ENCODE data around the gene ST6GALNAC1.

The ST6GALNAC1 gene

GRCh38 chr17:76643553-76644148, at the start of gene ST6GALNAC1:
Gene ST6GALNAC1 (minus strand): TSS chr17:76643757. CDS start chr17:76643638, 119 bp downstream.
- DNase-seq = no peak

- DNase-seq = no peak
These were observed 48.0 kb upstream of the ST6GALNAC1 start for GRCh38 chr17:76691379-76692191.

- no peak for DNase-seq
These were observed 47.2 kb upstream of the ST6GALNAC1 start for GRCh38 chr17:76690596-76691280.

GRCh38 chr17:76689859-76690258, 46.3 kb upstream of the ST6GALNAC1 start:
- DNase-seq = no peak

GRCh38 chr17:76688165-76688622, 44.6 kb upstream of the ST6GALNAC1 start:
- no peak for DNase-seq

- DNase-seq = no peak
These were observed 44.0 kb upstream of the ST6GALNAC1 start for GRCh38 chr17:76687298-76688164.

- DNase-seq = no peak
These were observed 43.2 kb upstream of the ST6GALNAC1 start for GRCh38 chr17:76686538-76687297.

GRCh38 chr17:76685846-76686245, 42.3 kb upstream of the ST6GALNAC1 start:
- no peak for DNase-seq

GRCh38 chr17:76685366-76685765, 41.8 kb upstream of the ST6GALNAC1 start:
- no peak for DNase-seq

- no peak for DNase-seq
These were observed 41.2 kb upstream of the ST6GALNAC1 start for GRCh38 chr17:76684756-76685155.

GRCh38 chr17:76683921-76684745, 40.6 kb upstream of the ST6GALNAC1 start:
- DNase-seq = no peak

- no peak for DNase-seq
These were observed 39.6 kb upstream of the ST6GALNAC1 start for GRCh38 chr17:76683011-76683755.

- no peak for DNase-seq
These were observed 38.7 kb upstream of the ST6GALNAC1 start for GRCh38 chr17:76682296-76682695.

- DNase-seq = peak; percentile 75
These were observed 37.9 kb upstream of the ST6GALNAC1 start for GRCh38 chr17:76681222-76682137.

- no peak for DNase-seq
These were observed 35.7 kb upstream of the ST6GALNAC1 start for GRCh38 chr17:76679239-76679638.

- DNase-seq = peak; percentile 68
These were observed 34.8 kb upstream of the ST6GALNAC1 start for GRCh38 chr17:76678330-76678729.

- DNase-seq = no peak
These were observed 33.8 kb upstream of the ST6GALNAC1 start for GRCh38 chr17:76677406-76677805.

GRCh38 chr17:76676629-76677028, 33.1 kb upstream of the ST6GALNAC1 start:
- DNase-seq = no peak

GRCh38 chr17:76675648-76676047, 32.1 kb upstream of the ST6GALNAC1 start:
- no peak for DNase-seq
